HEK293T (cell line): ENCODE results near the gene DOCK3.

ENCODE experiments used
- BHLHE40 ChIP-seq: fragments of 450-650 bp; IDR thresholded peaks from 2 replicates; pipeline ENCODE4 v1.6.1; 2016; ENCODE audit warnings: mild to moderate bottlenecking, moderate library complexity, borderline replicate concordance
- FOXA1 ChIP-seq: fragments of 450-650 bp; IDR thresholded peaks from 2 replicates; pipeline ENCODE4 v1.6.1; 2016; ENCODE audit warnings: mild to moderate bottlenecking
- FOXM1 ChIP-seq: fragments of 450-650 bp; IDR thresholded peaks from 2 replicates; pipeline ENCODE4 v1.6.1; 2017; ENCODE audit warnings: mild to moderate bottlenecking, borderline replicate concordance
- SP1 ChIP-seq: fragments of 450-650 bp; IDR thresholded peaks from 2 replicates; pipeline ENCODE4 v1.6.1; 2017
- TARDBP ChIP-seq: fragments of 450-650 bp; IDR thresholded peaks from 2 replicates; pipeline ENCODE4 v1.6.1; 2016
- TF ChIP-seq, protein P1 (sequence below): fragments of 450-650 bp; IDR thresholded peaks from 2 replicates; pipeline ENCODE4 v1.6.1; 2016

- TF ChIP-seq TARDBP (no peak), FOXA1 (no peak), BHLHE40 (no peak), SP1 (no peak), FOXM1 (no peak)
- TF ChIP-seq, protein P1, sequence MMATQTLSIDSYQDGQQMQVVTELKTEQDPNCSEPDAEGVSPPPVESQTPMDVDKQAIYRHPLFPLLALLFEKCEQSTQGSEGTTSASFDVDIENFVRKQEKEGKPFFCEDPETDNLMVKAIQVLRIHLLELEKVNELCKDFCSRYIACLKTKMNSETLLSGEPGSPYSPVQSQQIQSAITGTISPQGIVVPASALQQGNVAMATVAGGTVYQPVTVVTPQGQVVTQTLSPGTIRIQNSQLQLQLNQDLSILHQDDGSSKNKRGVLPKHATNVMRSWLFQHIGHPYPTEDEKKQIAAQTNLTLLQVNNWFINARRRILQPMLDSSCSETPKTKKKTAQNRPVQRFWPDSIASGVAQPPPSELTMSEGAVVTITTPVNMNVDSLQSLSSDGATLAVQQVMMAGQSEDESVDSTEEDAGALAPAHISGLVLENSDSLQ: no peak
Observed at GRCh38 chr3:50625231-50626182, 49.2 kb upstream of the DOCK3 start.
